ENCODE measurements around the gene TCF25.
"Not testable (repeated sequence)": the region's sequence is repeated elsewhere in the genome, so short reads cannot be mapped to it uniquely, and the experiment has no call there.

The TCF25 gene

GRCh38 chr16:89879123-89879522 lies 5.7 kb downstream of the TCF25 start:
- not testable (repeated sequence) for DNase-seq (ENCODE audit: low read depth)

DNA sequence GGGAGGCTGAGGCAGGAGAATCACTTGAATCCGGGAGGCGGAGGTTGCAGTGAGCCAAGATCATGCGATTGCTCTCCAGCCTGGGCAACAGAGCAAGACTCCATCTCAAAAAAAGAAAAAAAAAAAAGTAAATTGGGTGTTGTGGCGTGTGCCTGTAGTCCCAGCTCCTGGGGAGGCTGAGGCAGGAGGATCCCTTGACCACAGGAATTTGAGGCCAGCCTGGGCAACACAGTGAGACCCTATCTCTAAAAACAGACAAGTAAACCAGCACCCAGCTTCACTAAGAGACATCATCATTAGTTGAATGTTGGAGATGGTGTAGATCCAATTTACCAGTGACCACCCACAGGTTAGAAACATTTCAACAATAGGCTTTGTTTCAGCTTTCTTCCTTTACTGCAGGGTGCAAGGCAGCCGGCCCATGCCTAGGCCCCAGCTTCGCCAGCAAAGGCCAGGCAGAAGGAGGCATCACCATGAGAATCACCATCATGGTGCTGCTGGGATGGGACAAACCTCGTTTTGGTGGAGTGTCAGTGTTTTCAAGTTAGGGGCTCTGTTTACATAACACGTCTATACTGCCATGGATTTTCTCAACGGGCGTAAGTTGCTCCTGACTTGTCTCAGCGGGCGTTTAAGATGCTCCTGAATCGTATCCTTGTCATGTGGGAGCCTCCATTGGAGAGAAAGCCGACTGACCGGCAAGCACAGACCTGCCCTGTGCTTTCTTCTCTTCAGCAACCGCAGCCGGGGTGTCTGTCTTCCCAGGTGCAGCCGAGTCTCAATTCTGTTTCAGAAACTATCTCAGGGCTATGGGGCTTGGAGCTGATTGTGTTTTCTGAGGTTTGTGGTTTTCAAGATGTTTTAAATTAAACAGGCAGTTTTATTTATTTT lies 7.3 kb downstream of the TCF25 start:
- no peak for DNase-seq (ENCODE audit: low read depth)

DNA sequence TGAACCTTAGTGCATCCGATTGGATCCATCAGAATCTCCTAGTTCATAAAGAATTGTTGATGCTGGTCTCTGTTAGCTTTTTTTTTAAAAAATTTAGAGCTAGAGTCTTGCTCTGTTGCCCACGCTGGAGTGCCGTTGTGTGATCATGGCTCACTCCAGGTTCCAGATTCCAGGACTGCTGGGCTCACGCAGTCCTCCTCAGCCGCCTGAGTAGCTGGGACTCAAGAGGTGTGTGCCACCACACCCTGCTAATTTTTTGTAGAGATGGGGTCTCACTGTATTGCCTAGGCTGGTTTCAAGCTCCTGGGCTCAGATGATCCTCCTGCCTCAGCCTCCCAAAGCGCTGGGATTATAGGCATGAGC lies 8.0 kb downstream of the TCF25 start:
- DNase-seq (ENCODE audit: low read depth) = no peak

DNA sequence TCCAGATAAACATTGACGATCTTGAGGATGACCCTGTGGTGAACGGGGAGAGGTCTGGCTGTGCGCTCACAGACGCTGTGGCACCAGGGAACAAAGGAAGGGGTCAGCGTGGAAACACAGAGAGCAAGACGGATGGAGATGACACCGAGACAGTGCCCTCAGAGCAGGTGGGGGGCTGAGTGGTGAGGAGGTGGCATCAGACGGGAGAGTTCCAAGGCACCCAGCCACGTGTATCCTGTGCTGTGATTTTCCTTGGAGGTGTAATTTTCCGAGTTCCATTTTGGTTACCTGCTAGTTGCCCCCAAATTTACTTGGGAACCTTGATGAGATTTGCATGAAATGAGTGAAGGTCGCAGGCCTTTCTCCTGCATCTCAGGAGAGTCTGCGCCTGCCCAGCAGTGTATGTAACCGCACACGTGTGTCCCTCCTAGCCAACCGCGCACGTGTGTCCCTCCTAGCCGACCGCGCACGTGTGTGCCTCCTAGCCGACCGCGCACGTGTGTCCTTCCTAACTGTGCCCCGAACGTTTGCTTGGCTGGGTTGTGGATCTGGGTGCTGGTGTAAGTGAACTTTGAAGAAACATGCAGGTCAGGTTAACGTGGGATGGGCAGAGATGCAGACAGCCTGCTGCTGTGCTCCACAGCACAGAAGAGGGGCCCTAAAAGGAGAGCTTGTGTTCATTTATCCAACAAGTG lies 10.1 kb downstream of the TCF25 start:
- no peak for DNase-seq (ENCODE audit: low read depth)

DNA sequence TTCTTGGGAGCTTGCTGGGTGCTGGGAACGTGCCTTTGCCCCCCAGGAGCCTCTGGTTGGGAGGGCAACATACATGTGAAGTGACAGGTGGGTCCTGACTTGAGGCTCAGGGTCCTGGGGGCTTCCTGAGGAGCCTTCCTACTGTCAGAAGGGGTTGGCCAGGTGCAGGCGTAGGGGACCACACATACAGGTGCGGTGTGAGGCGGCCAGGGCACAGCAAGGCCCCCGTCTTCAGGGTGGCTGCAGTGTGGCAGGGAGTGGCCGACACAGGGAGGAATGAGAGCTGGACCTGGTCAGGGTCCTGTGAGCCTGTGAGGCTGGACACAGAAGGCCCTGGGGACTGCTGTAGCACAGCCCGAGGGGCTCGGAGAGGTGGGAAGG lies 10.6 kb downstream of the TCF25 start:
- DNase-seq (ENCODE audit: low read depth) = no peak

DNA sequence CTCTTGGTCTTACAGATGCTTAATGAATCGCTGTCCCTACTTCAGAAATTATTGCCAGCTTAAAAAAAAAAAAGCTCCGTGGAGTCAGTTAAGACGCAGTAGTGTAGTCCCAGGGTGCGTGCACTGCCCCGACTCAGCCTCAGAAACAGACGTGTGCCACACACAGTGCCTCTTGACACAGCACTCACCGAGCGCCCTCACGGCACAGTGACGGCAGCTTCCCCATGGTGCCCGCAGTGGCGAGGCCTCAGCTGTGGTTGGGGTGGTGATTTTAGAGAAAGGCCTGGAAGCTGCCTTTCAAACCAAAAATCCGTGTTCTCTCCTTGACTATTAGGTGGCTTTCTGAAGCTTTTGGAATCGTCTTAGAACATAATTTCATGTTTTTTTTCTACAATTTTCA lies 13.9 kb downstream of the TCF25 start:
- DNase-seq (ENCODE audit: low read depth) = no peak

GRCh38 chr16:89890200-89890599 lies 16.8 kb downstream of the TCF25 start:
- DNase-seq (ENCODE audit: low read depth) = no peak

GRCh38 chr16:89890886-89891657 lies 17.7 kb downstream of the TCF25 start:
- no peak for DNase-seq (ENCODE audit: low read depth)

DNA sequence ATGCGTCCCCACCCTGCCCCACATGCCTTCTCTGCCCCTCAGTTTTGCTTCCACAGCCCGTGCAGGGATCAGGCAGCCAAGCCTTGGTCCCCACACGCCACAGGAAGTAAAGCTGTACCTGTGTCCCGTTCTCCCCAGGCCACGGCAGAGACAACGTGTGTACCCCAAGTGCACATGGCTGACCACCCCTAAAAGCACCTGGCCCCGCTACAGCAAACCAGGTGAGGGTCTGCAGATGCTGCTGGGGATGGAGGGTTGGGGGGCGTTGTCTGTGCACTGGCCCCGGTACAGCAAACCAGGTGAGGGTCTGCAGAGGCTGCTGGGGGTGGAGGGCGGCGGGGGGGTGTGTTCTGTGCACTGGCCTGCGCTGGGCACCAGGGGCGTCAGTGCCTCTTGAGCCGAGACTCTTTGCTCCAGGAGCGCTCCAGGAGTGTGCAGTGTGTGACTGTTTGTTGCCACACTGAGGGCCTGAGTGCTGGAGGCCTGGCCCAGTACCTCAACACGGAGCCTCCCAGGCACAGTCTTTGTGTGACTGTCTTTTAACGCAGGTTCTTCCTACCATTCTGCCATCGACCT lies 18.8 kb downstream of the TCF25 start:
- no peak for DNase-seq (ENCODE audit: low read depth)

- no peak for DNase-seq (ENCODE audit: low read depth)
These were observed 19.2 kb downstream of the TCF25 start for GRCh38 chr16:89892635-89893034.

DNA sequence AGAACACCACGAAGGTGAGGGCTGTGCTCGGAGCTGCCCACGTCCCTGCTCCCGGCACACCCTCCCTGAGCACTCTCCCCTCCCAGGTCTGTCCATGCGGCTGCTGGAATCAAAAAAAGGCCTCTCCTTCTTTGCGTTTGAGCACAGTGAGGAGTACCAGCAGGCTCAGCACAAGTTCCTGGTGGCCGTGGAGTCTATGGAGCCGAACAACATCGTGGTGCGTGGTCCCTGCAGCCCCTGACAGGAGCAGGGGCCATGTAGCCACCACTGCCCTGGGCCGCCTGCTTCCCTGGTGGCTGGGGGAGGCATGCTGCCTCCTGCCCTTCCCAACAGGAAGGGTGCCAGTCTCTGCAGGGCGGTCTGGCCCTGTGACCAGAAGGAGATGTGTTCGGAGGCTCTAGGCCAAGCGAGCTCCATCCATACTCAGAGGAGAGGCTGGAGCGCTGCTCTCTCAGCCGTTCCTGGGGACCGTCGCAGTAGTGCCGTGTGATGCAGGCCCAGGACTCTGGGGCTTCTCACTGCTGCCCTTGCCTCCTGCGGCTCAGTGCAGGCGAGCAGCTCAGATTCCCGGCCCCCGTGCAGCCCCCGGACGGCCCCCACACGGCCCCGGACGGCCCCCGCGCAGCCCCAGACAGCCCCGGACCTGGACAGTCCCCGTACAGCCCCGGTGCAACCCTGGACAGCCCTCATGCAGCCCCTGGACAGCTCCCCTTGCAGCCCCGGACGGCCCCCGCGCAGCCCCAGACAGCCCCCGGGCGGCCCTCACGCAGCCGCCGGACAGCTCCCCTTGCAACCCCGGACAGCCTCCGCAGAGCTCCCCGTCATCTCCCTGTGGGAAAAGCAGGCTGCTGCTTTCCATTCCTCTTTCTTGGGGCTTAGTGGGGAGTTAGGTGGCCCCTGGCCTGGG lies 20.5 kb downstream of the TCF25 start:
- no peak for DNase-seq (ENCODE audit: low read depth)

DNA sequence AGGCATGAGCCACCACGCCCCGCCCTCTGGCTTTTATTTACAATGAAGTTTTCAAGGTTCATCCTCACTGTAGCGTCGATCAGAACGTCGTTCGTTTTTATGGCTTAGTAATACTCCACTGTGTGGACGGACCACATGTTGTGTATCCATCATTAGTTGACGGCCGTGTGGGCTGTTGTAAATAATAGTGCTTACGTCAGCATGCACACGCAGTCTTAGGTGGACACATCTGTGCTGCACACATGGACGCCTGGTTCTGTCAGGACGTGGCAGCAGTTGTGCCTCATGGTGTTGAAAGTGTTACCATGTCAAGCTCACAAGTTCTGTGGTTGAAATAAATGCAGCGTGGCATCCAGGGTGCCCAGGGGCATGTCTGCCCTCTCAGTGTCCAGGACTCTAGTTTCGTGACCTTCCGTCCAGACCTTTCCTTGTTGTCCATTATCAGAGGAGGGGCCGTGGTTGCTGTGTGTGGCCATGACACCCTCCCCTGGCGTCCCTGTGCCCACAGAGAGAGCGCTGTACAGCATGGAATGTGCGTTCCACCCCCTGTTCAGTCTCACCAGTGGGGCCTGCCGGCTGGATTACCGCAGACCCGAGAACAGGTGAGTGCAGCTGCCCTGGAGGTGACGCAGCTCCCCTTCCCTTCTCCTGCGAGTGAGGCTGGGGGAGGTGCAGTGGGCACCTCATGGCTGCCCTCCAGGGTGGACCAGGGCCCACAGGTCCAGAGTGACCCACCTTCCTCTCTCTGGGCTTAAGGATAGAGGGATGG lies 22.3 kb downstream of the TCF25 start:
- DNase-seq (ENCODE audit: low read depth) = no peak

DNA sequence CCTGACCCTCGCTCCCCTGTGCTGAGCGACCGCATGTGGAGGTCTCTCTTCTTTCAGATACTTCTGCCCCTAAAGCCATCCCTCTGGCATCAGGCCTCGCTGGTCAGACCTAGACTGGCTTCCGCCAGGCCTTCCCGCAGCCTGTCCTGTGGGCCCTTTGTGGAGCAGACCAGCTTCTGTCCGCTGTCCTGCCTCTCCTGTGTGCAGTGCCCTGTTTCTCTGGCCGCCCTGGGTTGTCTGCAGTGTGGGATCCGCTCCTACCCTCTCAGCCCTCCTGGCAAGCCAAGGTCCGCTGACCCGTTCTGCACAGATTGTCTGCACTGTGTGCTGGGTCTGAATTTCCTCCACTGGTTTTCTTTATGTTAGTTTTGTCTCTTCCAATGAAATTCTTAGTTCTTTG lies 23.8 kb downstream of the TCF25 start:
- no peak for DNase-seq (ENCODE audit: low read depth)

DNA sequence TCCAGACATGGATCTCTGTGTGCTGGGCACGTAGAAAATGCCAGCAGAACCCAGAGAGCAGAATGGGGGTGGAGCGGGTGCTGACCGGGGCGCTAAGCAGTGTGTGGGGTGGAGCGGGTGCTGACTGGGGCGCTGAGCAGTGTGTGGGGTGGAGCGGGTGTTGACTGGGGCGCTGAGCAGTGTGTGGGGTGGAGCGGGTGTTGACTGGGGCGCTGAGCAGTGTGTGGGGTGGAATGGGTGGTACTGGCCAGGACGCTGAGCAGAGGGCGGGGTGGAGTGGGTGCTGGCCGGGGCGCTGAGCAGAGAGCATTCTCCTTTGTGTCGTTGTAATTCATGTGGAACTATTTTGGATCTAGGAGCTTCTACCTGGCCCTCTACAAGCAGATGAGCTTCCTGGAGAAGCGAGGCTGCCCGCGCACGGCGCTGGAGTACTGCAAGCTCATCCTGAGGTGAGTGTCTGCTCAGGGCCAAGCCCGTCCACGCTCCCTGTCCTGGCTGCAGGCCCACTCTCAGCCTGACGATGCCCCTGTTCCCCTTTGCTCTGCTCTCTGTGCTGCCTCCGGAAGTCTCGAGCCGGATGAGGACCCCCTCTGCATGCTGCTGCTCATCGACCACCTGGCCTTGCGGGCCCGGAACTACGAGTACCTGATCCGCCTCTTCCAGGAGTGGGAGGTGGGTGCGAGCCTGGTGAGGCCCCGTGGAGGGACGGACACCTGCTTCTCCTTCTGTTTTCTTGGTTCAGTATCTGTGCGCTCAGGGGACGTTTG lies 25.0 kb downstream of the TCF25 start:
- DNase-seq (ENCODE audit: low read depth) = no peak

GRCh38 chr16:89899879-89900481 lies 26.6 kb downstream of the TCF25 start:
- no peak for DNase-seq (ENCODE audit: low read depth)

GRCh38 chr16:89900885-89901284 lies 27.5 kb downstream of the TCF25 start:
- DNase-seq (ENCODE audit: low read depth) = no peak

- no peak for DNase-seq (ENCODE audit: low read depth)
These were observed 29.6 kb downstream of the TCF25 start for GRCh38 chr16:89902980-89903379.

- DNase-seq (ENCODE audit: low read depth) = no peak
These were observed 30.6 kb downstream of the TCF25 start for GRCh38 chr16:89903908-89904515.
